Activated CD4-positive, alpha-beta T cell treated with anti-CD3 and anti-CD28 coated beads for 36 hours (primary cell): ENCODE measurements around the gene MTUS2. TPM values are rescaled to one million over a fixed set of nuclear protein-coding genes. Genes with fewer than 3 reads are reported as not detected.
"Not testable (repeated sequence)": the region's sequence is repeated elsewhere in the genome, so short reads cannot be mapped to it uniquely, and the experiment has no call there.

Experiments used
- ATAC-seq: fragments of 200-7000 bp; cut with Tn5 transposase; one replicate; pipeline ENCODE4 v1.10.0; 2021; ENCODE audit warnings: mild to moderate bottlenecking, moderate library complexity
- CTCF ChIA-PET: fragments of 350-600 bp; sonication (Branson Sonifier 250); formaldehyde crosslinking; loops from one replicate; lab custom pipeline; 2021; ENCODE audit warnings: antibody characterized with exemption; lab: Charles Lee
- POLR2A ChIA-PET: fragments of 350-600 bp; sonication (Branson Sonifier 250); formaldehyde crosslinking; loops from one replicate; lab custom pipeline; 2021; ENCODE audit warnings: antibody characterized with exemption, inconsistent platforms; lab: Charles Lee
- DNase-seq: peaks from one replicate; pipeline ENCODE4 v3.0.0-alpha.2; 2020
- H3K27ac Mint-ChIP-seq: one replicate; pipeline ENCODE4 v1.8.0; 2021; ENCODE audit warnings: mixed read lengths
- H3K27me3 Mint-ChIP-seq: one replicate; pipeline ENCODE4 v1.8.0; 2021; ENCODE audit warnings: mixed read lengths
- H3K36me3 Mint-ChIP-seq: one replicate; pipeline ENCODE4 v1.8.0; 2021; ENCODE audit warnings: low read depth, mixed read lengths
- H3K4me1 Mint-ChIP-seq: one replicate; pipeline ENCODE4 v1.8.0; 2021; ENCODE audit warnings: mixed read lengths
- H3K4me3 Mint-ChIP-seq: one replicate; pipeline ENCODE4 v1.8.0; 2021; ENCODE audit warnings: mild to moderate bottlenecking, moderate library complexity, mixed read lengths
- H3K9me3 Mint-ChIP-seq: one replicate; pipeline ENCODE4 v1.8.0; 2021; ENCODE audit warnings: low read depth, mixed read lengths
- intact Hi-C, 2 experiments: fragments of 100-400 bp; cut with DNase I in 1 of 2; cut with micrococcal nuclease in 1 of 2; formaldehyde crosslinking; loops; one replicate each; pipeline versions ENCODE4 v1.14.2 to v1.15.1; 2022 to 2024; cut with DNase I, micrococcal nuclease
- total RNA-seq, 2 experiments: library from RNA; stranded (reverse); gene quantifications; one replicate each; pipeline ENCODE4 v1.2.3, GENCODE V29; 2021

Gene MTUS2
- total RNA-seq, 2 experiments from 2014 or later: 0.05 TPM; not detected in 1

GRCh38 chr13:29386246-29386645, 566.1 kb downstream of the MTUS2 start:
- H3K4me3 Mint-ChIP-seq: no peak overlapping the region
- ATAC-seq (no peak), DNase-seq (no peak)
- no peak overlapping the region for H3K27ac Mint-ChIP-seq
- POLR2A ChIA-PET: no interaction called here
- CTCF ChIA-PET: no interaction called here
- intact Hi-C loops: no loop called here
- no peaks in the 10 kb centered on the region for H3K36me3 Mint-ChIP-seq
- H3K9me3 Mint-ChIP-seq: no peaks in the 10 kb centered on the region
- no peaks in the 10 kb centered on the region for H3K4me1 Mint-ChIP-seq
- peaks cover 3% of the 10 kb centered on the region for H3K27me3 Mint-ChIP-seq

DNA sequence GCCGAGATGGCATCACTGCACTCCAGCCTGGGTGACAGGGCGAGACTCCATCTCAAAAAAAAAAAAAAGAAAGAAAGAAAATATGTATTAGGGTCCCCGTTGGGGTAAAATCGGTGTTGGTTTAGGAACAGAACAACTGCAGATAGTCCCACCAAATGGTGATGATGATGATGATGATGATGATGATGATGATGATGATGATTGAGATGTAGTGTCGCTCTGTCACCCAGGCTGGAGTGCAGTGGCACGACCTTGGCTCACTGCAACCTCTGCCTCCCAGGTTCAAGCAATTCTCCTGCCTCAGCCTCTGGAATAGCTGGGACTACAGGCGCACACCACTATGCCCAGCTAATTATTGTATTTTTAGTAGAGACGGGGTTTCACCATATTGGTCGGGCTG, 570.5 kb downstream of the MTUS2 start:
- DNase-seq, intact Hi-C loops, H3K27ac Mint-ChIP-seq, H3K4me3 Mint-ChIP-seq, H3K9me3 Mint-ChIP-seq, H3K27me3 Mint-ChIP-seq, CTCF ChIA-PET, H3K4me1 Mint-ChIP-seq, H3K36me3 Mint-ChIP-seq, ATAC-seq, POLR2A ChIA-PET: not testable (repeated sequence)

DNA sequence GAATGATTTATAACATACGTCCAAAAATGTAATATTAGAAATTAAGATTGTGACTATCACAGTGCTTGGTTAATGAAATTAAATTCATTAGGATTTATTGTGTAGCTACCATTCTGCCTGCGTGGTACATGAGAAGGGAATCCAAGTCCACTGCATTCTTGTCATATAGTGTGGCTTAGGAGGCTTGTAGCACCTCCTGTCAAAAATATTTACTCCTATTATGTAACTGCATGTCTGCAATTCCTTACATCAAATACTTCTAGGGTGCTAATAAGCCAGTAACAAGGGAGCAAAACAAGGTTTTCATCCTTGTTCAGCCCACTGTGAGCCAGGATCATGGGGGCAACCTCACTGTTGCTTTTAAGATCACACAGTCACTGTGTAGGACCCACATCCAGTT, 576.3 kb downstream of the MTUS2 start:
- CTCF ChIA-PET: no interaction called here
- no peak overlapping the region for H3K27ac Mint-ChIP-seq
- POLR2A ChIA-PET: no interaction called here
- DNase-seq: no peak
- no peak for ATAC-seq
- no peaks in the 10 kb centered on the region for H3K9me3 Mint-ChIP-seq
- H3K36me3 Mint-ChIP-seq: no peaks in the 10 kb centered on the region
- intact Hi-C loops: no loop called here
- peaks cover 20% of the 10 kb centered on the region for H3K27me3 Mint-ChIP-seq
- H3K4me1 Mint-ChIP-seq: no peaks in the 10 kb centered on the region
- no peak overlapping the region for H3K4me3 Mint-ChIP-seq

GRCh38 chr13:29397265-29397664, 577.1 kb downstream of the MTUS2 start:
- Mint-ChIP-seq H3K36me3 (no peaks in the 10 kb centered on the region), H3K27me3 (peaks cover 20% of the 10 kb centered on the region), H3K4me3 (no peak overlapping the region), H3K9me3 (no peaks in the 10 kb centered on the region), H3K27ac (no peak overlapping the region), H3K4me1 (no peaks in the 10 kb centered on the region)
- ATAC-seq (no peak), DNase-seq (no peak)
- POLR2A ChIA-PET: no interaction called here
- CTCF ChIA-PET: no interaction called here
- intact Hi-C loops: no loop called here

DNA sequence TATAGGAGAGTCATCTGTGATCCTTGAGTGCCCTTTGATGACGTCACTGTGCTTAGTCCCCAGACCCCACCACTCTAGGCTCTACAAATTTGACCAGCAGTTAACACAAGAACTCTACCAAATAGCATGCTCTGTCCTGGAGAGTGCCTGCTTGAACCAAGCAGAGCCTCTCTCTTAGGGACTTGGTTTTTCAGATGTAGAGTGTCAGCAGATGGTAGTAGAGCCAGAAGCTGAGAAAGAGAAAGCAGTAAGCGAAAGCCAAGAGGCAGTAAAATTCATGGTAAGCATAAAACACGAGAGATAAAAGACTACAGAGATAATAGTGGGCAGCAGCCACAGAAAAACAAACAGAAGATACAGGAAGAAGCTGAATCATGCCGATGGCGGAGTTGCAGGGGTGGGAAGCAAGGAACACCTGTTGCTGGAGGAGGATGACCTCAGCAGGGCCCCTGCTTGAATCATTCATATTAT, 582.1 kb downstream of the MTUS2 start:
- ChIA-PET POLR2A (no interaction called here), CTCF (interaction anchor here (0.8 kb wide), 1 partner anchor 425 kb away, joined by 3 read pairs; no protein-coding TSS in a partner anchor)
- Mint-ChIP-seq H3K4me1 (no peaks in the 10 kb centered on the region), H3K9me3 (no peaks in the 10 kb centered on the region), H3K27ac (no peak overlapping the region), H3K27me3 (peaks cover 11% of the 10 kb centered on the region), H3K4me3 (no peak overlapping the region), H3K36me3 (no peaks in the 10 kb centered on the region)
- DNase-seq (no peak), ATAC-seq (no peak)
- intact Hi-C loops: no loop called here

DNA sequence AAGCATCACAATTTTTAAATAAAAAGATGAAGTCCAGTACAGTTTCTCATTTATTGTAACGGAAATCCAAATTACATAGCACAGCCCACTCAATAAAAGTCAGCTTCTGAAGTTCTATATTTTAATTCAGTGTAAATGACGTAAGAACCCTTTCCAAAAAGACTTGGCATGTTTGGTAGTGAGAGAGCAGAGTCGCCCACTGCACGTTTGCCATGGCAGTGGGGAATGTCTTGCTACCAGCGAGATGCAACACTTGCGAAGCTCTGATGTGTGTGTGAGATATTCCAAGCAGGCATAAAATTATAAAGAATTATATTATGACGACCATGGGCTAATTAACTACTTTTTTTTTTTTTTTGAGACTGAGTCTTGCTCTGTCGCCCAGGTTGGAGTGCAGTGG, 585.3 kb downstream of the MTUS2 start:
- H3K27ac Mint-ChIP-seq: no peak overlapping the region
- H3K9me3 Mint-ChIP-seq: no peaks in the 10 kb centered on the region
- no peak for ATAC-seq
- intact Hi-C loops: no loop called here
- no peak for DNase-seq
- H3K4me1 Mint-ChIP-seq: no peaks in the 10 kb centered on the region
- ChIA-PET CTCF (interaction anchor here (0.8 kb wide), 1 partner anchor 32 kb away, joined by 5 read pairs; no protein-coding TSS in a partner anchor), POLR2A (no interaction called here)
- no peak overlapping the region for H3K4me3 Mint-ChIP-seq
- peaks cover 3% of the 10 kb centered on the region for H3K27me3 Mint-ChIP-seq
- H3K36me3 Mint-ChIP-seq: no peaks in the 10 kb centered on the region

DNA sequence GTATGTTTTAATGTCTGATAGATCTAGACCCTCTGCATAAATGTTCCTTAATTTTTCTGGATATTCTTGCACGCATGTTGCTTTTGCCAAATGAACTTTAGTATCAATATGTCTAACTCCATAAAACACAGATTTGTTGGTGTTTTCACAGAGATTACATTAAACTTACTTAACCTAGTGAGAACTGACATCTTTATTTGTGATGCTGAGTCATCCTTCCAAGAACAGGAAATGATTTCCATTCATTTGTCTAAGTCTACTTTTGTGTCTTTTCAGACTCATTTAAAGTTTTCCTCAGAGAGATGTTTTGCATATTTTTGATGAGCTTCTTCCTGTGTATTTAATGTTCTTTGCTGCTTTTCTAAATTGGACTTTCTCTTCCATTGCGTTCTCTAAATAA, 591.3 kb downstream of the MTUS2 start:
- intact Hi-C loops: no loop called here
- no peaks in the 10 kb centered on the region for H3K36me3 Mint-ChIP-seq
- DNase-seq: no peak

DNA sequence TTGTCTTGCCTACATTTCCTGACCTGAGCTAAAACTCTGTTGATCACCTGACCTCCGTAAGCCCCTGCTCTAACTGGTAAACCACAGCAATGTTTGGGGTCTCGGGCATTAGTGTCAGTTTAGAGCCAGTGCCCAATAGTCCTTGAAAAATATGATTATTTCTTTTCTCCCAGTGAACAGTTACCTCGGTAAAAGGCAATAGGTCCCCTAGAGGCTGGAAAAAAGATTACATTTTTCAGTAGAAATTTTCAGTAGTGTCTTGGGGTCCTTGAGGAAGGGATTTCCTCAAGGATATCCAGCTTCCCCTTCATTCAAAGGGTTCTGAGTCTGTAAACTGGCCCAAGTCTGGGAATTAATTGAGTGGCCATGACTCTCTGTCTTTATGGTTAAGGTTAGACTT, 597.9 kb downstream of the MTUS2 start:
- ChIA-PET CTCF (interaction anchor here (0.7 to 0.8 kb wide), 2 partner anchors 15 to 17 kb away, joined by 4 read pairs; no protein-coding TSS in a partner anchor), POLR2A (no interaction called here)
- DNase-seq (no peak), ATAC-seq (no peak)
- Mint-ChIP-seq H3K27me3 (peaks cover 23% of the 10 kb centered on the region), H3K36me3 (no peaks in the 10 kb centered on the region), H3K27ac (no peak overlapping the region), H3K4me1 (no peaks in the 10 kb centered on the region), H3K9me3 (no peaks in the 10 kb centered on the region), H3K4me3 (no peak overlapping the region)
- intact Hi-C loops: no loop called here

More for the DNA sequence above, 591.3 kb downstream of the MTUS2 start:
- CTCF ChIA-PET: no interaction called here
- Mint-ChIP-seq H3K4me3 (no peak overlapping the region), H3K4me1 (no peaks in the 10 kb centered on the region), H3K27me3 (peaks cover 2% of the 10 kb centered on the region), H3K9me3 (peaks cover 4% of the 10 kb centered on the region), H3K27ac (no peak overlapping the region)
- ATAC-seq: no peak
- POLR2A ChIA-PET: no interaction called here

GRCh38 chr13:29421118-29421517, 601.0 kb downstream of the MTUS2 start:
- intact Hi-C loops: no loop called here
- Mint-ChIP-seq H3K36me3 (no peaks in the 10 kb centered on the region), H3K27me3 (peaks cover 29% of the 10 kb centered on the region), H3K4me1 (no peaks in the 10 kb centered on the region), H3K27ac (no peak overlapping the region), H3K4me3 (no peak overlapping the region), H3K9me3 (no peaks in the 10 kb centered on the region)
- CTCF ChIA-PET: interaction anchor here (0.7 kb wide), 1 partner anchor 34 kb away, joined by 3 read pairs; no protein-coding TSS in a partner anchor
- DNase-seq (no peak), ATAC-seq (no peak)
- POLR2A ChIA-PET: no interaction called here

DNA sequence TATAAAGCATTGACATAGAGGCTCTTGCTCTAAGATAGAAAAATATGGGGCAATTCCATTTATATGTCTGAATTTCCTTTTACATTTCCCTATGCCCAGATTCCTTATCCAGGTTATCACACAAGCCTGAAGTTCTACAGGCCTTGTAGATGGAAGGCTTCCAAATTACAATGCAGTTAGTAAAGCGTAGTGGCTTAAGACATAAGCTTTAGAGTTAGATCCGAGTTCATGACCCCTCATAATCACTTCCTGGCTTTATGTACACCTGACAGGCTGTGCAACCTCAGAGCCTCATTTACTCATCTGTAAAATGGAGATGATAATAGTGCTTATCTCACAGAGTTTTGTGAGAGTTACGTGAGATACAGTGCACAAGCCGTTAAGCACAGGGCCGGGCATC, 601.9 kb downstream of the MTUS2 start:
- no peak for ATAC-seq
- ChIA-PET POLR2A (no interaction called here), CTCF (no interaction called here)
- Mint-ChIP-seq H3K36me3 (no peaks in the 10 kb centered on the region), H3K4me1 (no peaks in the 10 kb centered on the region), H3K27me3 (peaks cover 32% of the 10 kb centered on the region), H3K9me3 (no peaks in the 10 kb centered on the region), H3K27ac (no peak overlapping the region), H3K4me3 (no peak overlapping the region)
- no peak for DNase-seq
- intact Hi-C loops: no loop called here

- Mint-ChIP-seq H3K4me1 (no peaks in the 10 kb centered on the region), H3K27me3 (peaks cover 36% of the 10 kb centered on the region), H3K9me3 (no peaks in the 10 kb centered on the region), H3K36me3 (no peaks in the 10 kb centered on the region), H3K4me3 (no peak overlapping the region), H3K27ac (no peak overlapping the region)
- no peak for ATAC-seq
- POLR2A ChIA-PET: no interaction called here
- DNase-seq: no peak
- intact Hi-C loops: no loop called here
- CTCF ChIA-PET: interaction anchor here (0.5 kb wide), 1 partner anchor 293 kb away, joined by 3 read pairs; no protein-coding TSS in a partner anchor
These were observed 602.9 kb downstream of the MTUS2 start for GRCh38 chr13:29423050-29423449.

GRCh38 chr13:29427937-29428309, 607.8 kb downstream of the MTUS2 start:
- no peak for DNase-seq
- intact Hi-C loops: no loop called here
- Mint-ChIP-seq H3K9me3 (no peaks in the 10 kb centered on the region), H3K4me3 (no peak overlapping the region), H3K27me3 (peaks cover 44% of the 10 kb centered on the region), H3K4me1 (peaks cover 2% of the 10 kb centered on the region), H3K27ac (no peak overlapping the region), H3K36me3 (no peaks in the 10 kb centered on the region)
- ATAC-seq: no peak
- CTCF ChIA-PET: no interaction called here
- POLR2A ChIA-PET: no interaction called here
